ENCODE measurements around the gene TRPM8.
A peak's percentile ranks its signal among the peaks of the same experiment; 100 is the strongest.
"Not testable (repeated sequence)": the region's sequence is repeated elsewhere in the genome, so short reads cannot be mapped to it uniquely, and the experiment has no call there.

TRPM8 gene

DNA sequence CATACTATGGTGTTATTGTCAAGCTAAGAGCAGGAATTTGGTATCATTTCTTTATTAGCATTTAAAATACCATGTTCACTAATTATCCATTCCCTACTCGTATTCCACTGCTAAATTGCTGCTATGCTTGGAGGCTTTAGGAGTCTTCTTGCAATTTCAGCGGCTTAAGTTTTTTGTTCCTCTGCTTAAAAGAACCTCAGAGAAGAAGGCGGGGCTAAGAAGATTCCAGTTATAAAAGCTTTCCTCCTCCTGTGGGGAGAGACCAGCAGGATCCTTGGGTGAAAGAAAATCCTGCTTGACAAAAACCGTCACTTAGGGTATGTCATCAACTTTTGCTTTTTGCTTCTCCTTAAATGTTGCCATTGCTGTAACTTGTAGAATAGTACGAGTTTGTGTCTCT is at the start of gene TRPM8:
TRPM8 (plus strand) TSS at position 258 of the 400 bp plus-strand sequence. CDS start 9,165 bp downstream, outside the sequence.
- no peak for DNase-seq (ENCODE audit: extremely low read depth in 1 of 2, low read depth in 1 of 2)

DNA sequence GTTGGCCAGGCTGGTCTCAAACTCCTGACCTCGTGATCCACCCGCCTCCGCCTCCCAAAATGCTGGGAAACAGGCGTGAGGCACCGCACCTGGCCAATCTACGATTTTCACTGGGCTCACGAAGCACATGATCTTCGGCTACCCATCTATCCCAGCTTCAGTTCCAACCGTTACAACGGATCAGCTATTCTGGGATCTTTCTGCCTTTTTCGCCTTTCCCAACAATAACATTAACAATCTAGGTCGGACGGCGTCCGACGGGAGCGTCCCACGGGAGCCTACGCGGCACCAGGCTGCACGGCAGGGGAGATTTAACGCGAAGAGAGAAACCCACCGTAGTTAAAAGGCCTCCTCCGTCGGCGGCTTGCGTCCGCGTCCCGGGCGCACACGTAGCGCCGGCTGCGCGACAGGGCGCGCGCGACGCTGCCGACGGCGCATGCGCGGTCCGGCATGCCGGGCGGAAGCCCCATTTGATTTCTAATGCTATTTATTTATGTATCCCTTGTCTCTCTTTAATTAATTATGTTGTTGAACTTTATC is 49.1 kb upstream of the TRPM8 start, which contains the start of gene MSL3B:
MSL3B (minus strand) TSS at position 394 of the 540 bp plus-strand sequence.
- DNase-seq (ENCODE audit: extremely low read depth in 1 of 2, low read depth in 1 of 2) = peak in 1 of 2 donors; percentile 35

GRCh38 chr2:233871432-233871831 is 45.7 kb upstream of the TRPM8 start:
- no peak for DNase-seq (ENCODE audit: extremely low read depth in 1 of 2, low read depth in 1 of 2)

DNA sequence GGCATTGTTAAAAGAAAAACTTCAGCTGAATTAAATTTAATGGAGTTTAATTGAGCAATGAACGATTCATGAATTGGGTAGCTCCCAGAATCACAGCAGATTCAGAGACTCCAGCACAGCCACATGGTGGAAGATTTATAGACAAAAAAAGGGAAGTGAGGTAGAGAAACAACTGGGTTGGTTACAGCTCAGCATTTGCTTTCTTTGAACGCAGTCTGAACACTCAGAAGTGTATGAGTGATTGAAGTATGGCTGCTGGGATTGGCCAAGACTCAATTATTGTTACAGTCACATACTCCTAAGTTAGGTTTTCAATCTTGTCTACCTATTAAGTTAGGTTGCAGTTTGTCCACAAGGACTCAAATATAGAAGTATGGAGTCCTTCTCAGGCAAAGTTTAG is 45.0 kb upstream of the TRPM8 start:
- not testable (repeated sequence) for DNase-seq (ENCODE audit: extremely low read depth in 1 of 2, low read depth in 1 of 2)

DNA sequence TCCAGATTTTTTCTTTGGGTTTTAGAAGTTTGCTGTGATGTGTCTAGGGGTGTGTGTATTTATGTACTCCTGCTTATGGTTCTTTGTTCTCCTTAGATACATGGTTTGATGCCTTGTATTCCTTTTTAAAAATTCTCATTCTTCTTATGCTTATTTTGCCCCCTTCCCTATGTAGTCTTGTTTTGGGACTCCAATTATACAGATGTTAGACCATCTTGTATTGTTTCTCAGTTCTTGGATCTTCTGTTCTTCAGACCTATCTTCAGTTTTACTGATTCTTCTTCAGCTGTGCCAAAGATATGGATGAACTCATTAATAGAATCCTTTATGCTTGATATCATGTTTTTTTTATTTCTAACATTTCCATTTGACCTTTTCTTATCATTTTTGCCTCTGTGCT is 34.8 kb upstream of the TRPM8 start:
- DNase-seq (ENCODE audit: extremely low read depth in 1 of 2, low read depth in 1 of 2) = no peak

GRCh38 chr2:233892793-233893192 is 24.4 kb upstream of the TRPM8 start:
- no peak for DNase-seq (ENCODE audit: extremely low read depth in 1 of 2, low read depth in 1 of 2)

GRCh38 chr2:233896253-233896652 is 20.9 kb upstream of the TRPM8 start:
- DNase-seq (ENCODE audit: extremely low read depth in 1 of 2, low read depth in 1 of 2) = not testable (repeated sequence)

DNA sequence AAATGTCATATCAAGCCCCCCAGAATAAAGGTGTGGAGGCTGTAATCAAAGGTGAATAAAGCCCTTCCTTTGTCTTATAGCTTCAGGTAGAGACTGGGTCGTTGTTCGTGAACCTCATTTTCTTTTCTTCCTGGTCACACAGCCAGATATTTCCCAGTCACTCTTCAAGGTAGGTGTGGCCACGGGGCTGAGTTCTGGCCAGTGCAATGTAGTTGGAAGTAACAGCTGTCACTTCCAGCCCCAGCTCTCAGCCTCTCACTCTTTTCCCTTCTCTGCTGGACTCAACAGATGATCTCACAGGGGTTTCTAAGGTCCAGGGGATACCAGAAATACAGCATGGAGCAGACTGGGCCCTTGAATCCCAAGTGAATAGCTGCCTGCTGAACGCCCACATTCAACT is 15.8 kb upstream of the TRPM8 start:
- DNase-seq (ENCODE audit: extremely low read depth in 1 of 2, low read depth in 1 of 2) = no peak

DNA sequence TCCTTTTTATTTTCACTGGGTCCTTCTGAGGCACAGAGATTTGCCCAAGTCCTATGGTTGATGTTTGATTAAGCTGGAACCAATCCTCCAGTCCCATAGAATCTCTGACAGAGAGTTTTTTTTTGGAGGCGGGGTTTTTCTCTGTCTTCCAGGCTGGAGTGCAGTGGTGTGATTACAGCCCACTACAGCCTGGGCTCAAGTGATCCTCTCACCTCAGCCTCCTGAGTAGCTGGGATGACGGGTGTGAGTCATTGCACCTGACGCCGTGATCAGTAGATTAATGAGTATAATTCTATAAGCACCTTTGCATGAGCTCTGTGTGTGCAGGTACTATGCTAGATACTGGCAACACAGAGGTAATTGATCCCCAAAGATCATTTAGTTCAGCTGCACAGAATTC is 15.3 kb upstream of the TRPM8 start:
- DNase-seq (ENCODE audit: extremely low read depth in 1 of 2, low read depth in 1 of 2) = no peak

- DNase-seq (ENCODE audit: extremely low read depth in 1 of 2, low read depth in 1 of 2) = no peak
These were observed 11.2 kb upstream of the TRPM8 start for GRCh38 chr2:233905945-233906344.

DNA sequence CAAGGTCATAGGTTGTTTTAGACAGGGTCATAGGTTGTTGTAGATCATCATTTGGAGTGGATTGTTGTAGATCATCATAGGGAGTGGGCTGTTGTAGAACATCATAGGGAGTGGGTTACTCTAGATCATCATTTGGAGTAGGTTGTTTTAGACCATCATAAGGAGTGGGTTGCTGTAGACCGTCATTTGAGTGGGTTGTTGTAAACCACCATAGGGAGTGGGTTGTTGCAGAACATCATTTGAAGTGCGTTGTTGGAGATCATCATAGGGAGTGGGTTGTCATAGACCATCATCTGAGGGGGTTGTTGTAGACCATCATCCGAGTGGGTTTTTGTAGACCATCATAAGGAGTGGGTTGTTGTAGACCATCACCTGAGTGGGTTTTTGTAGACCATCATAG is 9.5 kb upstream of the TRPM8 start:
- DNase-seq (ENCODE audit: extremely low read depth in 1 of 2, low read depth in 1 of 2) = no peak

GRCh38 chr2:233912691-233913423 is 4.3 kb upstream of the TRPM8 start:
- no peak for DNase-seq (ENCODE audit: extremely low read depth in 1 of 2, low read depth in 1 of 2)

GRCh38 chr2:233915128-233915527 is 2.0 kb upstream of the TRPM8 start:
- no peak for DNase-seq (ENCODE audit: extremely low read depth in 1 of 2, low read depth in 1 of 2)

GRCh38 chr2:233919319-233919718 is 2.1 kb downstream of the TRPM8 start:
- no peak for DNase-seq (ENCODE audit: extremely low read depth in 1 of 2, low read depth in 1 of 2)

- no peak for DNase-seq (ENCODE audit: extremely low read depth in 1 of 2, low read depth in 1 of 2)
These were observed 2.8 kb downstream of the TRPM8 start for GRCh38 chr2:233919938-233920337.

- no peak for DNase-seq (ENCODE audit: extremely low read depth in 1 of 2, low read depth in 1 of 2)
These were observed 5.3 kb downstream of the TRPM8 start for GRCh38 chr2:233922471-233922870.

DNA sequence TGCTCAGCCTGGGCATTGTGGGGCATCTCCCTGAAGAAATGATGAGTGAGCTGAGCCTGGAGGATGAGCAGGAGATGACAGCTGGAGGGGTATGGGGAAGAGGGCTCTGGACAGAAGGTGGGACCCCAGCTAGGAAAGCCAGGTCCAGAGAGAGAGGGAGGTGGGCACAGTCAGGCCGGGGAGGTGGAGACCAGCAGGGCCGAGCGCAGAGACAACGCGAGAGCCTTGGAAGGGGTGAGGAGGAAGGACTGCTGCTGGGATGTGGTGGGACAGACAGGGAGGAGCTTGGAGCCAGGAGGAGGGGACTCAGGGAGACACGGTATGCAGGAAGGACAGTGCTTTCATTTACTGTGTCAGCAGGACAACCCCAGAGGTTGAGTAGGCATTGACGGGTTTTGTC is 8.2 kb downstream of the TRPM8 start:
- DNase-seq (ENCODE audit: extremely low read depth in 1 of 2, low read depth in 1 of 2) = no peak

DNA sequence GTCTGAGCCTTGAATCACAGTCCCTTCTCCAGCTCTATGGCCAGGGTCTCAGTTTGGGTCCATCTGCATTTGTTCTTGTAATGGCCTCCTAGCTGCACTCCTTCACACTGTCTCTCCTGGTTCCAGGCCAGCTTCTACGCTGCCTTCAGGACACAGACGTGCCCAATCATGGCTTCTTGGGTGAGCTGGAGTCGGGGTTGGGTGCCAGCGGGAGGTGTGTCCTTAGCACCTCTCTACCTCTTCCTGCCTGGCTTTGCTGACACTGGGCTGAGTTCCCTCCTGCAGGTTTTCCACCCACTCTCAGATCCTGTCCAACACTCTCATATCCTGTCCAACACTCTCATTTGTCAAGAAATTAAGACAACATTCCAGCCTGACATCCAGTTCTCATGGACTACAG is 9.6 kb downstream of the TRPM8 start:
- no peak for DNase-seq (ENCODE audit: extremely low read depth in 1 of 2, low read depth in 1 of 2)

DNA sequence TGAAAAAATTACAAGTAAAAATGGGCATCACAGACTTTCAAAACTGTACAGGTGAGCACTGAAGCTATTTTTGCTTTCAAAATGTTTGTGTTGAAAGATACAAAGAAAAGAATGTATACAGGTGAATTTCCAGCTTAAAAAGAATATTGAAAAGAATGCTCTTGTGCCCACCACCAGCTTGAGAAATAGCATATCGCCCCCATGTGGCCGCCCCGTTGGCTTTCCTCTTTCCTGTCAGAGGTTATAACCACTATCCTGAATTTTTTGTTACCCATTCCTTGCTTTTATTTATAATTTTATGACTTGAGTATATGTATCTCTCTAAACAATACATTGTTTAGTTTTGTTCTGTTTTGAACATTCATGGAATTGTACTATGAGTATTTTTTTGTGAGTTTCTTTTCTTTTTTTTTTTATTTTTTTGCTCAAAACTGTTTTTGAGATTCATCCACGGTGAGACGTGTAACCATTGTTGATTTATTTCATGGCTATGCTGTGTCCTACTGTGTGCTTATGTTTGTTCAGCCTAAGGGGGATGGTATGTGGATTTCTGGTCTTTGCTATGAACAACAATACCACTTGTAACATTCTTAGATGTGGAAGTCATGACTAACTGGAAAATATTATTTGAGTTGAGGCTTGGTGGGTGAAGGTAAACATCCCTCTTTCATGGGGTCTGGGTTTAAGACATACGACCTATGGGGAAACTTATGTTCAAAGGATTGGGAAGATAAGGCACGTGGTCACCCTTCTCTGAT is 11.6 kb downstream of the TRPM8 start:
- no peak for DNase-seq (ENCODE audit: extremely low read depth in 1 of 2, low read depth in 1 of 2)

DNA sequence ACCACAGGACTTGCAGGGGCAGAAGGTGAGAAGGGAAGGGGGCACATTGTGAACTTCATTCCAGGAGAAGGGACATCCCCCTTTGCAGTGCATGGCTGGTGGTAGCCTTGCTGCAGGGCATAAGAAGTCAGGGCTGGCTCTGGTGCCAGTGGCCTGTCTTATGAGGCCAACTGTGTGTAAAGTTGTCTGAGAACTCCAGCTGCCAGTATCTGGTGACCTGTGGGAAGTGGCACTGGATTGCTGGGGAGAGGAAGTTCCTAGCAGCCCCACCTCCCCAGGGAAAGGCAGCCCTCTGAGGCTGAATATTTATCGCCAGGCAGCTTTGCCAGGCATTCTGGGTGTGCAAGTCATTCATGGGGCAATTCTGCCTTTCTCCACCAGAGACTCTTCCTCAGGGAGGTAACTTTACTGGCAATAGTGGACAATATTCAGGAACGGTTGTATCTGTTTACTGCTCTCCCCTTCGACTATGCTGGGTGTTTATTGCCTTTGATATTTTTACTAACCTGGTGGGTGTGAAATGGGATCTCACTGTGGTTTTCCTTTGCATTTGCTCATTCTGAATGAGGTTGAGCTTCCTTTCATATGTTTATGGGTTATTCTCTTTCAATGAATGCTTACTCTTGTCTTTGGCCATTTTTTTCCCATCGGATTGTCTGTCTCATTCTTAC is 12.3 kb downstream of the TRPM8 start:
- DNase-seq (ENCODE audit: extremely low read depth in 1 of 2, low read depth in 1 of 2) = no peak

GRCh38 chr2:233934524-233934923 is 17.4 kb downstream of the TRPM8 start:
- no peak for DNase-seq (ENCODE audit: extremely low read depth in 1 of 2, low read depth in 1 of 2)

Measured in activated CD8-positive, alpha-beta memory T cell treated with anti-CD3 and anti-CD28 coated beads for 1 hour (primary cell).